Measurements from ENCODE around the gene RTL9.

DNA sequence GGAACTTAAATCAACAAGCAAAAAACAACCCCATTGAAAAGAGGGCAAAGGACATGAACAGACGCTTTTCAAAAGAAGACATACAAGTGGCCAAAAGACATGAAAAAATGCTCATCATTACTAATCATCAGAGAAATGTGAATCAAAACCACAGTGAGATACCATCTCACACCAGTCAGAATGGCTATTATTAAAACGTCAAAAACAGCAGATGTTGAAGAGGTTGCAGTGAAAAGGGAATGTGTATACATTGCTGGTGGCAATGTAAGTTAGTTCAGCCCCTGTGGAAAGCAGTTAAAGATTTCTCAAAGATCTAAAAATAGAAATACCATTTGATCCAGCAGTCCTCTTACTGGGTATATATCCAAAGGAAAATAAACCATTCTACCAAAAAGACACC lies 22.6 kb downstream of the RTL9 start:
- TF ChIP-seq, protein P1, sequence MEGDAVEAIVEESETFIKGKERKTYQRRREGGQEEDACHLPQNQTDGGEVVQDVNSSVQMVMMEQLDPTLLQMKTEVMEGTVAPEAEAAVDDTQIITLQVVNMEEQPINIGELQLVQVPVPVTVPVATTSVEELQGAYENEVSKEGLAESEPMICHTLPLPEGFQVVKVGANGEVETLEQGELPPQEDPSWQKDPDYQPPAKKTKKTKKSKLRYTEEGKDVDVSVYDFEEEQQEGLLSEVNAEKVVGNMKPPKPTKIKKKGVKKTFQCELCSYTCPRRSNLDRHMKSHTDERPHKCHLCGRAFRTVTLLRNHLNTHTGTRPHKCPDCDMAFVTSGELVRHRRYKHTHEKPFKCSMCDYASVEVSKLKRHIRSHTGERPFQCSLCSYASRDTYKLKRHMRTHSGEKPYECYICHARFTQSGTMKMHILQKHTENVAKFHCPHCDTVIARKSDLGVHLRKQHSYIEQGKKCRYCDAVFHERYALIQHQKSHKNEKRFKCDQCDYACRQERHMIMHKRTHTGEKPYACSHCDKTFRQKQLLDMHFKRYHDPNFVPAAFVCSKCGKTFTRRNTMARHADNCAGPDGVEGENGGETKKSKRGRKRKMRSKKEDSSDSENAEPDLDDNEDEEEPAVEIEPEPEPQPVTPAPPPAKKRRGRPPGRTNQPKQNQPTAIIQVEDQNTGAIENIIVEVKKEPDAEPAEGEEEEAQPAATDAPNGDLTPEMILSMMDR (IDR thresholded peaks at IDR 0.05), result no peak
- TF ChIP-seq POLR2A (IDR thresholded peaks at IDR 0.05), result no peak
- no peak for TF ChIP-seq EP300 (IDR thresholded peaks at IDR 0.05)
